H54 (cell line): ENCODE results near the gene BTG2.

Experiments used
- DNase-seq: peaks from one replicate; pipeline ENCODE4 v3.0.0; 2011; ENCODE audit warnings: low spot score, mixed read lengths; ENCODE audit not compliant: insufficient read length
- FAIRE-seq: peaks from 3 replicates; lab custom pipeline; 2011; peaks lifted over from hg19 to GRCh38; lab: Jason Lieb, UNC
- POLR2A ChIP-seq: IDR thresholded peaks from 2 replicates; pipeline ENCODE4 v1.6.1; 2011; ENCODE audit warnings: low read depth, mild to moderate bottlenecking, low read length

BTG2 gene

GRCh38 chr1:203272633-203273205, 32.6 kb upstream of the BTG2 start:
- TF ChIP-seq POLR2A = no peak
- no peak for FAIRE-seq
- DNase-seq = no peak

- no peak for FAIRE-seq
- no peak for TF ChIP-seq POLR2A
- DNase-seq = peak; percentile 75
Measured at GRCh38 chr1:203273206-203273868, 32.0 kb upstream of the BTG2 start.

- FAIRE-seq (no peak), DNase-seq (no peak)
- no peak for TF ChIP-seq POLR2A
Measured at GRCh38 chr1:203273869-203274602, 31.3 kb upstream of the BTG2 start.

- FAIRE-seq (no peak), DNase-seq (no peak)
- TF ChIP-seq POLR2A = no peak
Measured at GRCh38 chr1:203274603-203275381, 30.5 kb upstream of the BTG2 start.

GRCh38 chr1:203275656-203276272, 29.6 kb upstream of the BTG2 start:
- FAIRE-seq (no peak), DNase-seq (no peak)
- no peak for TF ChIP-seq POLR2A

- DNase-seq (no peak), FAIRE-seq (no peak)
- no peak for TF ChIP-seq POLR2A
Measured at GRCh38 chr1:203276408-203276807, 28.9 kb upstream of the BTG2 start.

- DNase-seq = no peak
- no peak for FAIRE-seq
- TF ChIP-seq POLR2A = no peak
Measured at GRCh38 chr1:203276916-203277545, 28.3 kb upstream of the BTG2 start.

- DNase-seq (no peak), FAIRE-seq (no peak)
- no peak for TF ChIP-seq POLR2A
Measured at GRCh38 chr1:203278082-203278884, 27.0 kb upstream of the BTG2 start.

- FAIRE-seq (no peak), DNase-seq (no peak)
- no peak for TF ChIP-seq POLR2A
Measured at GRCh38 chr1:203278885-203279406, 26.4 kb upstream of the BTG2 start.

GRCh38 chr1:203280061-203280460, 25.3 kb upstream of the BTG2 start:
- TF ChIP-seq POLR2A = no peak
- FAIRE-seq = no peak
- no peak for DNase-seq

GRCh38 chr1:203281033-203281432, 24.3 kb upstream of the BTG2 start:
- FAIRE-seq (no peak), DNase-seq (peak; percentile 28)
- TF ChIP-seq POLR2A = no peak
